Measurements from ENCODE around the gene POLG2. TPM values are rescaled to one million over a fixed set of nuclear protein-coding genes. Genes with fewer than 3 reads are reported as not detected.

Gene POLG2
- total RNA-seq, result 4.7 and 6.3 TPM in 2 replicates

DNA sequence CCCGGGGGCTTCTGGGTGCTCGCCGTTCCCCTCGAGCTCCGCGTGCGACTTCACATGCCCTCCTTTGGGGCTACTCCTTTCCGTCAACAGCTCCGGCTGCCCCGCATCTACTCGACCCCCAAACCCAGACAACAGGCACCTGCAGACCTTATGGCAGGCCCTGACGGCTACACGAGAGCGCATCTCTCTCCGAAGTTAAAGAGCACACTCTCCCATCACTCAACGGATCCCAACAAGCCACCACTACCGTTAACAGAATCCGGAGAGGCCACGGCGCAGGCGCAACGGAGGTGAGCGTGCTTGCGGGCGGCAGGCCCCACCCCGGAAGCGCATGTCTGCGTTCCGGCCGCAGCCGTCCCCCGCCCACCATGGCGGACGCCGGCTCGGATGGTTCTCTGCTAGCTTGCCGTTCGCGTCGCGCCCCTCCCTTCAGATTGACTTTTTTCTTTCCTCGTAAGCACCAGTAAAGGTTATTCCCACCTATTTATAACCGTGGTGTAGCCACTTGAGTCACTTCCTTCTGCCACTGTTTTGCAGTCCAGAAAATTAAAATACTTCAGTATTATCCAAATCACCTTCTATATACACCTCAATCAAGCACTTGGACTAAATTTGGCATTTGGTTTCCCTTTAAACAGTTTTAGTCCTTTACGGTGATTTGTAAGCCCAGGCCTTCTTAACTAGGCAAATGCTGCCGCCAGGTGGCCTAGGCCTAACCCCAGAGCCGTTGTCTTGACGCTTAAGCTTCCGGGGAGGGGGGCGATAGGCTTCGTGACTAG lies at the start of gene POLG2:
POLG2 (minus strand) TSS at position 269 of the 779 bp plus-strand sequence; CDS start at position 183, 86 bp downstream.

DNA sequence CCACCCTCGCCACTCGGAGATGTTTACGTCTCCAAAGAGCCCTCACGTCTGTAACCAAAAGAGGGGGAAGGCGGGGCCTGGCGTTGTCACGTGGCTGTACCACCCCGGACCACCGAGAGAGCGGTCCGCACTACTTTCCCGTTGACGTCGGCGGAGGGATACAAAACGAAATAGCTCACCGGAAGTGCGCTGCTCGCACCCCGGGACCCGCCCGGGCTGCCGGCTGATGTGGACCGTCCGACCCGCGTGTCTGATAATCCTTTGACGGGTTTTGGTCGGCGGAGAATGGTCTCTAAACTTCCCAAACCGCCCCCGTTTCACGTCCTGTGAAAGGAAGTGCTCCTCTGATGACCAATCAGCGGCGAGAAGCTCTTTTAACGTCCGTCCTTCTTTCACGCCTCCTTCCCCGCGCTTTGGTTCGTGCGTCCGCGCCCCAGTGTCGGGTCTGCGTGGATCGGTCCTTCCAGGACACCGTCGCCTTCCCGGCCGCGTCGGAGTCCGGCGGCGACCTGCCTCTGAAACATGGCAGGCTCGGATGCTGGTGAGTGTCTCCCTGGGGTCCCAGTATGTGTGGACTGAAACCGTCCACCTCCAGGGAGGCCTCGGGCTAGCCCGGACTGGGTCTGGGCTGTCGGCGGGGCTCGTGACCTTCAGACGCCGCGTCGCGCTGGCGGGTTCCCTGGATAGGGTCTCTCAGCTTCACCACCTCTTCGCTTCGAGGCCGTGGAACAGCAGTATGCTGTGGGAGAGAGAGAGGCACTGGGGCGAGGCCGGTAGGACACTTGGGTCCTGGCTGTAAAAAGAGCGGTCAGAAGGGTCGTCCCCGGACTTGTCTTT lies 9.9 kb upstream of the POLG2 start, which contains the start of gene CEP95:
CEP95 (plus strand) TSS at position 402 of the 837 bp plus-strand sequence; CDS start at position 523, 121 bp downstream.

DNA sequence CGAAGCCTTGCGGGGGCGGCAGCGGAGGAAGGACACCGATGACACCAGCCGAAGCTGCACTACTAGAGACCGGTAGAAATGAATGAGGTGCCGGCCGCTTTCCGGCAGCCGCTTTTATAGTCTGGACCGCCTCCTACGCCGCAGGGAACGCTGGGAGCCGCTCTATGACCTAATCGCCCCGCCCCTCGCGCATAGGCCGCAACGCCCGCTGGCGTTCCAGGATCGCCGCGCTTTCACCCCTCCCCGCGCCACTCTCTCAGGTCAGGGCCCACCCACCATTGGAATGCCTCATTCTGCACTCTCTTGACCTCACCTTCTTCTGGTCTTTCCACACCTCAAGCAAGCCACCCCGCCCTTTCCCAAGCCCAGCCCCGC lies 9.3 kb upstream of the POLG2 start, which contains the start of gene DDX5:
DDX5 (minus strand) TSS at position 89 of the 375 bp plus-strand sequence. CDS start 170 bp downstream, outside the sequence.

DNA sequence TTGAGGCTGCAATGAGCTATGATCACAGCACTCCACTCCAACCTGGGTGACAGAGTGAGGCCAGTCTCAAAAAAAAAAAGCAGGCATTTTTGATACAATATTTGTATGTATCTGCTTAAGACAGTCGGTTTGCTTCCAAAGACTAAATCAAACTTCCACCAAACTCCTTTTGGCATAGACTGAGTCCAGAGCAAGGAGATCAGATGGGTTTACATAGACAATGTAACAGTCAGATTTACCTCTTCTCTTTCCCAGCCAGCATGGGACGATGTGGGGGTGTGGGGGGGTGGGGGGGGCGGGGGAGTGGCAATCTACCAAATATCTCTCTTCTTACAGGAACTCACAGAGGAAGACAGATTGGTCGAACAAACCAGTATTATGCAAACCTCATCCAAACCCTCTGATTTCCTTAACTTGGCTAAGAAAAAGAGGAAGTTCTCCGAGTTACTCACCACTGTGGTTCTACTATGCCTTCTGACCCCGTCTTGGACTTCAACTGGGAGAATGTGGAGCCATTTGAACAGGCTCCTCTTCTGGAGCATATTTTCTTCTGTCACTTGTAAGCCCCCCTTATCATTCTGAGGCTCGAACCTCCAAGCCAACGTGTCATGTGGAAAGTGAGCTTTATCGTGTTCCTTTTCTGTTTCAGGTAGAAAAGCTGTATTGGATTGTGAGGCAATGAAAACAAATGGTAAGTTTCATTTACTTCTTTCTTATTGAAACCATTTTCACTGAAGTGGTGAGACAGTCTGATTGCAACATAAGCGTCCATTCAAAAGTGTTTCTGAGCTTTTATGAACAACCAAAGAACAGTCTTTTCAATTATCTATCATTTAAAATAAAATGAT lies 48.0 kb downstream of the POLG2 start, which contains the start of gene MILR1:
MILR1 (plus strand) TSS at position 451 of the 848 bp plus-strand sequence; CDS start at position 505, 54 bp downstream.

Small RNA genes lying within 50 kb of the gene (small RNA-seq; reads per million reads assigned to genes)
- not detected for gene ATP5MFP4

Other genes with a start within 250 kb of the POLG2 start
- gene TEX2, start 233.8 kb downstream of the POLG2 start, total RNA-seq, result 41.7 and 54.5 TPM in 2 replicates
- 0.36 and 0.65 TPM in 2 replicates for gene PECAM1, start 106.2 kb downstream of the POLG2 start, total RNA-seq
- 6.5 and 9.8 TPM in 2 replicates for gene MILR1, start 47.9 kb downstream of the POLG2 start, total RNA-seq
- gene DDX5, start 9.2 kb upstream of the POLG2 start, total RNA-seq, result 379 and 496 TPM in 2 replicates
- gene CEP95, start 9.9 kb upstream of the POLG2 start, total RNA-seq, result 26.8 and 33.6 TPM in 2 replicates
- 84.8 and 86.2 TPM in 2 replicates for gene SMURF2, start 165.3 kb upstream of the POLG2 start, total RNA-seq